SK-N-SH (cell line): ENCODE data around the gene ZNF385C. TPM values are rescaled to one million over a fixed set of nuclear protein-coding genes. Genes with fewer than 3 reads are reported as not detected.

Experiments used
- CTCF ChIA-PET: fragments of 300-600, 350-600 bp; formaldehyde crosslinking; extraction: SDS; loops from one replicate; lab custom pipeline; 2021; lab: Yijun Ruan, JAX
- POLR2A ChIA-PET: fragments of 350-600 bp; sonication (Branson Sonifier 250); formaldehyde crosslinking; extraction: SDS; loops from one replicate; lab custom pipeline; 2020; ENCODE audit warnings: antibody characterized with exemption, inconsistent platforms; lab: Yijun Ruan, JAX
- DNase-seq: peaks from one replicate; pipeline ENCODE4 v3.0.0; 2012
- H2AFZ ChIP-seq: fragments of 200-600 bp; sonication (generic); 2 replicates; pipeline ENCODE4 v1.8.1; 2016; ENCODE audit warnings: antibody characterized with exemption, mild to moderate bottlenecking, low read depth
- H3F3A ChIP-seq: fragments of 200-600 bp; sonication (generic); replicated peaks from 2 replicates; pipeline ENCODE3; 2016; ENCODE audit warnings: antibody characterized with exemption, mild to moderate bottlenecking; ENCODE audit not compliant: insufficient read depth
- H3K27ac ChIP-seq, 2 experiments: fragments of 200-500 bp in 1 of 2; fragments of 200-600 bp in 1 of 2; sonication (Bioruptor generic) in 1 of 2; sonication (generic), shearing (Covaris generic) in 1 of 2; 2 replicates each; pipeline versions ENCODE4 v1.5.1 to v1.6.1; 2014 to 2016; ENCODE audit warnings: low read depth in 2 of 2, inconsistent platforms in 1 of 2, low read length in 1 of 2, mild to moderate bottlenecking in 1 of 2, mixed read lengths in 1 of 2
- H3K27me3 ChIP-seq: fragments of 200-600 bp; sonication (generic), shearing (Covaris generic); 2 replicates; pipeline ENCODE4 v1.6.1; 2016; ENCODE audit warnings: mixed run types; ENCODE audit not compliant: insufficient read depth
- H3K36me3 ChIP-seq, 2 experiments: fragments of 200-500 bp in 1 of 2; fragments of 200-600 bp in 1 of 2; sonication (Bioruptor generic) in 1 of 2; sonication (generic) in 1 of 2; replicated peaks in 1 of 2; 2 replicates each; pipeline versions ENCODE3 to v1.5.1; 2014 to 2016; ENCODE audit warnings: low read length in 1 of 2, mild to moderate bottlenecking in 1 of 2; ENCODE audit not compliant: insufficient read depth in 2 of 2, control insufficient read depth in 1 of 2
- H3K4me1 ChIP-seq, 2 experiments: fragments of 200-500 bp in 1 of 2; fragments of 200-600 bp in 1 of 2; sonication (Bioruptor generic) in 1 of 2; sonication (generic), shearing (Covaris generic) in 1 of 2; 2 replicates each; pipeline versions ENCODE4 v1.5.1 to v1.6.1; 2014 to 2016; ENCODE audit warnings: low read depth in 1 of 2, low read length in 1 of 2, mixed run types in 1 of 2; ENCODE audit not compliant: insufficient read depth in 2 of 2, control insufficient read depth in 1 of 2
- H3K4me2 ChIP-seq: fragments of 200-600 bp; sonication (generic), shearing (Covaris generic); 2 replicates; pipeline ENCODE4 v1.6.1; 2017; ENCODE audit warnings: mixed run types
- H3K4me3 ChIP-seq, 2 experiments: fragments of 200-500 bp in 1 of 2; fragments of 200-600 bp in 1 of 2; sonication (Bioruptor generic) in 1 of 2; sonication (generic), shearing (Covaris generic) in 1 of 2; 2 replicates each; pipeline versions ENCODE4 v1.5.1 to v1.8.1; 2014 to 2016; ENCODE audit warnings: low read depth in 2 of 2, inconsistent platforms in 1 of 2, low read length in 1 of 2, mild to moderate bottlenecking in 1 of 2, mixed read lengths in 1 of 2, moderate library complexity in 1 of 2
- H3K79me2 ChIP-seq: fragments of 200-600 bp; sonication (generic); 2 replicates; pipeline ENCODE4 v1.8.1; 2017; ENCODE audit warnings: mild to moderate bottlenecking; ENCODE audit not compliant: insufficient read depth
- H3K9ac ChIP-seq: fragments of 200-600 bp; sonication (generic); 2 replicates; pipeline ENCODE4 v1.6.1; 2017; ENCODE audit warnings: mixed run types
- H3K9me2 ChIP-seq: fragments of 200-600 bp; sonication (generic); 2 replicates; pipeline ENCODE4 v1.6.1; 2017; ENCODE audit warnings: mixed run types
- H3K9me3 ChIP-seq: fragments of 200-600 bp; sonication (generic); 2 replicates; pipeline ENCODE4 v1.6.1; 2017; ENCODE audit warnings: mixed run types, mild to moderate bottlenecking, moderate library complexity
- H4K20me1 ChIP-seq: fragments of 200-600 bp; sonication (generic); 2 replicates; pipeline ENCODE4 v1.6.1; 2017; ENCODE audit warnings: mild to moderate bottlenecking, mixed run types; ENCODE audit not compliant: insufficient read depth
- CHD2 ChIP-seq: fragments of 150-350 bp; IDR thresholded peaks from 2 replicates; pipeline ENCODE4 v1.6.1; 2018; ENCODE audit warnings: low read length; ENCODE audit not compliant: partially characterized antibody
- ELF1 ChIP-seq: IDR thresholded peaks from 2 replicates; pipeline ENCODE4 v1.4.0; 2012
- EZH2phosphoT487 ChIP-seq: fragments of 200-600 bp; sonication (generic); IDR thresholded peaks from 2 replicates; pipeline ENCODE4 v1.6.1; 2017; ENCODE audit warnings: low read depth, mixed run types, mild to moderate bottlenecking, antibody characterized with exemption, moderate library complexity, borderline replicate concordance
- FOXJ3 ChIP-seq: sonication (generic); formaldehyde crosslinking; IDR thresholded peaks from 2 replicates; pipeline ENCODE4 v1.5.1; 2020; ENCODE audit warnings: mild to moderate bottlenecking, missing genetic modification reagents
- FOXM1 ChIP-seq: IDR thresholded peaks from 2 replicates; pipeline ENCODE4 v1.4.0; 2012; ENCODE audit warnings: low read depth, mild to moderate bottlenecking
- GABPA ChIP-seq: IDR thresholded peaks from 2 replicates; pipeline ENCODE4 v1.4.0; 2012; ENCODE audit warnings: low read depth, mild to moderate bottlenecking
- GATA2 ChIP-seq: sonication (generic); formaldehyde crosslinking; IDR thresholded peaks from 2 replicates; pipeline ENCODE4 v1.5.0; 2020; ENCODE audit warnings: mild to moderate bottlenecking, missing genetic modification reagents
- JUND ChIP-seq: IDR thresholded peaks from 2 replicates; pipeline ENCODE4 v1.4.0; 2012
- MXI1 ChIP-seq: IDR thresholded peaks from 2 replicates; pipeline ENCODE4 v1.6.1; 2012; ENCODE audit warnings: mild to moderate bottlenecking, low read depth, low read length, improper control_type of control experiment
- POLR2AphosphoS5 ChIP-seq: IDR thresholded peaks from 2 replicates; pipeline ENCODE4 v1.6.1; 2012; ENCODE audit warnings: low read depth, low read length
- RCOR1 ChIP-seq: fragments of 150-350 bp; IDR thresholded peaks from 2 replicates; pipeline ENCODE4 v1.6.1; 2017; ENCODE audit warnings: antibody characterized with exemption, low read length
- RFX5 ChIP-seq: IDR thresholded peaks from 2 replicates; pipeline ENCODE4 v1.6.1; 2012; ENCODE audit warnings: mild to moderate bottlenecking, improper control_type of control experiment, low read length
- RXRA ChIP-seq: IDR thresholded peaks from 2 replicates; pipeline ENCODE4 v1.4.0; 2012; ENCODE audit warnings: low read depth, mild to moderate bottlenecking, borderline replicate concordance
- TAF1 ChIP-seq: IDR thresholded peaks from 2 replicates; pipeline ENCODE4 v1.6.1; 2012; ENCODE audit warnings: low read depth, mild to moderate bottlenecking, low read length, moderate library complexity, borderline replicate concordance
- TCF12 ChIP-seq: IDR thresholded peaks from 2 replicates; pipeline ENCODE4 v1.4.0; 2012
- YY1 ChIP-seq: IDR thresholded peaks from 2 replicates; pipeline ENCODE4 v1.4.0; 2012; ENCODE audit warnings: low read depth, mild to moderate bottlenecking
- WGBS: methylation state at CpG from one replicate; pipeline ENCODE4 v1.1.6; 2017; ENCODE audit warnings: low lambda C conversion rate; 5-methylcytosine and 5-hydroxymethylcytosine counted together
- polyA plus RNA-seq, 3 experiments: library from polyadenylated mRNA; depleted of rRNA; stranded (reverse); fragments of >200 nt; gene quantifications; 2 replicates each; pipeline ENCODE4 v1.2.3, GENCODE V29; 2012
- TF ChIP-seq, protein P1 (sequence below): IDR thresholded peaks from 2 replicates; pipeline ENCODE4 v1.4.0; 2012; ENCODE audit warnings: low read depth
- TF ChIP-seq, protein P2 (sequence below): IDR thresholded peaks from 2 replicates; pipeline ENCODE4 v1.4.0; 2012; ENCODE audit warnings: low read depth, borderline replicate concordance
- TF ChIP-seq, protein P3 (sequence below): fragments of 150-350 bp; IDR thresholded peaks from 2 replicates; pipeline ENCODE4 v1.6.1; 2017; ENCODE audit warnings: antibody characterized with exemption, low read length, low read depth, borderline replicate concordance
- TF ChIP-seq, protein P4 (sequence below): IDR thresholded peaks from 2 replicates; pipeline ENCODE4 v1.4.0; 2012; ENCODE audit warnings: low read depth, borderline replicate concordance

ZNF385C gene
- polyA plus RNA-seq, 1 of the 3 experiments (the other 2 are of a cell fraction) = 0.05 TPM

DNA sequence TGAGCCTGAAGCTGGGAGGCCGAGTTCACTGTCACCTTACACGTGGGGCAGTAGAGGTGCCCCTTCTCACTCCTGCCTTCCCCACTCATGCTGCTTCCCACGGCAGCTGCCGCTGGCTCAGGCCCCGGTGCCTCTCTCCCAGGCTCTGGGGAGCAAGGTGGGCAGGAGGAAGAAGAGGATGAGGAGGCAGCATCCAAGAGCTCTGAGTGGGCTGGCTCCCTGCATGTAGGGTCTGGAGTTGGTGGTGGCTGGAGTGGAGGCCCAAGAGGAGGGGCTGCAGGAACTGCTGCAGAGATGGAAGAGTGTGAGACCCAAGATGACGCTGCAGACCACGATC is 69.5 kb downstream of the ZNF385C start:
- H2AFZ ChIP-seq = no peak overlapping the region
- no peaks in the 10 kb centered on the region for H3K79me2 ChIP-seq
- TF ChIP-seq, protein P1, sequence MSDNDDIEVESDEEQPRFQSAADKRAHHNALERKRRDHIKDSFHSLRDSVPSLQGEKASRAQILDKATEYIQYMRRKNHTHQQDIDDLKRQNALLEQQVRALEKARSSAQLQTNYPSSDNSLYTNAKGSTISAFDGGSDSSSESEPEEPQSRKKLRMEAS = no peak
- TF ChIP-seq FOXJ3 (no peak), TAF1 (no peak), RXRA (no peak), CHD2 (no peak), RCOR1 (no peak), JUND (no peak), MXI1 (no peak), FOXM1 (no peak), POLR2AphosphoS5 (no peak)
- TF ChIP-seq, protein P2, sequence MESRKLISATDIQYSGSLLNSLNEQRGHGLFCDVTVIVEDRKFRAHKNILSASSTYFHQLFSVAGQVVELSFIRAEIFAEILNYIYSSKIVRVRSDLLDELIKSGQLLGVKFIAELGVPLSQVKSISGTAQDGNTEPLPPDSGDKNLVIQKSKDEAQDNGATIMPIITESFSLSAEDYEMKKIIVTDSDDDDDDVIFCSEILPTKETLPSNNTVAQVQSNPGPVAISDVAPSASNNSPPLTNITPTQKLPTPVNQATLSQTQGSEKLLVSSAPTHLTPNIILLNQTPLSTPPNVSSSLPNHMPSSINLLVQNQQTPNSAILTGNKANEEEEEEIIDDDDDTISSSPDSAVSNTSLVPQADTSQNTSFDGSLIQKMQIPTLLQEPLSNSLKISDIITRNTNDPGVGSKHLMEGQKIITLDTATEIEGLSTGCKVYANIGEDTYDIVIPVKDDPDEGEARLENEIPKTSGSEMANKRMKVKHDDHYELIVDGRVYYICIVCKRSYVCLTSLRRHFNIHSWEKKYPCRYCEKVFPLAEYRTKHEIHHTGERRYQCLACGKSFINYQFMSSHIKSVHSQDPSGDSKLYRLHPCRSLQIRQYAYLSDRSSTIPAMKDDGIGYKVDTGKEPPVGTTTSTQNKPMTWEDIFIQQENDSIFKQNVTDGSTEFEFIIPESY = no peak
- TF ChIP-seq, all 33 proteins: peak for 0
- no peak overlapping the region for H3K27ac ChIP-seq
- peaks cover 16% of the 10 kb centered on the region for H3F3A ChIP-seq
- H3K36me3 ChIP-seq = peaks cover 0 to 5% of the 10 kb centered on the region in 2 experiments
- POLR2A ChIA-PET = no interaction called here
- no peak overlapping the region for H3K4me3 ChIP-seq
- no peak overlapping the region for H3K9ac ChIP-seq
- H3K4me1 ChIP-seq = peaks cover 4 to 7% of the 10 kb centered on the region in 2 experiments; a peak in 2 of 4 replicates
- CTCF ChIA-PET = interaction anchor here (1.1 to 17.3 kb wide), 5 partner anchors 22 to 80 kb away, joined by 4 to 496 read pairs (median 5); partner anchors contain the start of genes DHX58, HSPB9, KAT2A and ZNF385C
- no peak for DNase-seq
- 86% methylated on average over 6 of the region's 7 CpGs for WGBS
- no peaks in the 10 kb centered on the region for H4K20me1 ChIP-seq
- H3K27me3 ChIP-seq = no peaks in the 10 kb centered on the region
- H3K4me2 ChIP-seq = no peak overlapping the region
- no peaks in the 10 kb centered on the region for H3K9me2 ChIP-seq
- H3K9me3 ChIP-seq = no peaks in the 10 kb centered on the region

DNA sequence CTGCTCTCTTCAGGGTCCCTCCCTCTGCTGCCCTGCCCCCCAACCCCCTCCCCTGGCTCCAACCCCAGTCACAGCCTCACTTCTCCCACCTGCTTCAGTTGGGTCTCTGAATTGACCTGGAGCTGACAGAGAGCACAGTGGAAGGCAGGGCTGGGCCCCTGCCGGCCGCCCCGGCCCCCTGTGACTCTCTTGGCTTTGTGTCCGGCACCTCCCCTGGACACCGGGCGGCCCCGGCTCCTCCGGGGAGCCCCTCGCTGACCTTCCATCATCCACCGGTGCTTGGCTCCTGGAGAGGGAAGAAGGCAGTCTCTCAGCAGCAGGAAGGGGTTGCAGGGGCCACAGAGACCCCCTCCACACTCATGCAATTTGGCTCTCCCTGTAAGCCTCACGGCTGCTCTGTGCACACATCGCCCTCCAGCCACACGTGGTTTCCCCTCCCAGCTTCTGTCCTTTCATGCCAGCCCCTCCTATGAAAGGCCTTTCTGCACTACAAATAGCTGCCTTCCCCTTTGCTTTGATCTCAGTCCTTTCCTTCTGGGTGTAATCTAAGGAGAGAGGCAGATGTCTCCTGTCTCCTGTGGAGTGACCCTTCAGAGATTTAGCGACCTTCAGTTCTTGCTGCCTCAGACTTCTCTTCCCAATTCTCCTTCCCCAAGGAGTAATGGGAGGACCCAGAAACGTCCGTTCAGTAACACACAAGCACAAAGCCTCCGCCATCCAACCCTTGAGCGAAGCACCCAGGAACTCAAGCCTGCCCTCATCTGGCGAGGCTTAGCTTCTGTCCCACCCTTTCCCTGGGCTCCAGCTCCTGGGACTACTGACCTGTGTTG is 70.1 kb downstream of the ZNF385C start:
- H3K36me3 ChIP-seq = peaks cover 1 to 10% of the 10 kb centered on the region in 2 experiments
- H3F3A ChIP-seq = peaks cover 22% of the 10 kb centered on the region
- H3K4me2 ChIP-seq = no peak overlapping the region
- H3K9me3 ChIP-seq = no peaks in the 10 kb centered on the region
- no peaks in the 10 kb centered on the region for H3K79me2 ChIP-seq
- no peak overlapping the region for H3K27ac ChIP-seq
- CTCF ChIA-PET = interaction anchor here (1.1 to 17.3 kb wide), 5 partner anchors 23 to 80 kb away, joined by 4 to 496 read pairs (median 5); partner anchors contain the start of genes DHX58, HSPB9, KAT2A and ZNF385C
- no peaks in the 10 kb centered on the region for H4K20me1 ChIP-seq
- H3K9me2 ChIP-seq = no peaks in the 10 kb centered on the region
- POLR2A ChIA-PET = interaction anchor here (1.3 kb wide), 1 partner anchor 77 kb away, joined by 5 read pairs; no protein-coding TSS in a partner anchor
- no peak overlapping the region for H2AFZ ChIP-seq
- no peak overlapping the region for H3K9ac ChIP-seq
- no peak for DNase-seq
- peaks cover 4 to 7% of the 10 kb centered on the region in 2 experiments; a peak in 2 of 4 replicates for H3K4me1 ChIP-seq
- WGBS = 82% methylated on average over 19 of the region's 19 CpGs
- no peak overlapping the region for H3K4me3 ChIP-seq
- no peak for TF ChIP-seq ELF1
- no peak for TF ChIP-seq JUND
- no peak for TF ChIP-seq RFX5
- TF ChIP-seq, protein P3, sequence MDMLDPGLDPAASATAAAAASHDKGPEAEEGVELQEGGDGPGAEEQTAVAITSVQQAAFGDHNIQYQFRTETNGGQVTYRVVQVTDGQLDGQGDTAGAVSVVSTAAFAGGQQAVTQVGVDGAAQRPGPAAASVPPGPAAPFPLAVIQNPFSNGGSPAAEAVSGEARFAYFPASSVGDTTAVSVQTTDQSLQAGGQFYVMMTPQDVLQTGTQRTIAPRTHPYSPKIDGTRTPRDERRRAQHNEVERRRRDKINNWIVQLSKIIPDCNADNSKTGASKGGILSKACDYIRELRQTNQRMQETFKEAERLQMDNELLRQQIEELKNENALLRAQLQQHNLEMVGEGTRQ = no peak
- no peak for TF ChIP-seq TCF12
- TF ChIP-seq GABPA = no peak
- TF ChIP-seq, protein P4, sequence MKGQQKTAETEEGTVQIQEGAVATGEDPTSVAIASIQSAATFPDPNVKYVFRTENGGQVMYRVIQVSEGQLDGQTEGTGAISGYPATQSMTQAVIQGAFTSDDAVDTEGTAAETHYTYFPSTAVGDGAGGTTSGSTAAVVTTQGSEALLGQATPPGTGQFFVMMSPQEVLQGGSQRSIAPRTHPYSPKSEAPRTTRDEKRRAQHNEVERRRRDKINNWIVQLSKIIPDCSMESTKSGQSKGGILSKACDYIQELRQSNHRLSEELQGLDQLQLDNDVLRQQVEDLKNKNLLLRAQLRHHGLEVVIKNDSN = no peak
- TF ChIP-seq FOXM1 = no peak
- no peak for TF ChIP-seq YY1
- no peak for TF ChIP-seq EZH2phosphoT487
- no peak for TF ChIP-seq GATA2 (CRISPR knock-in tag)
- TF ChIP-seq RCOR1 = no peak
- H3K27me3 ChIP-seq = no peaks in the 10 kb centered on the region
